NCI-H187 (cell line): Measurements from ENCODE around the gene SF1.

Experiments used
- DNase-seq, 2 experiments: peaks; one replicate each; lab custom pipeline; 2025; lab: John Stamatoyannopoulos, UW

SF1 gene

DNA sequence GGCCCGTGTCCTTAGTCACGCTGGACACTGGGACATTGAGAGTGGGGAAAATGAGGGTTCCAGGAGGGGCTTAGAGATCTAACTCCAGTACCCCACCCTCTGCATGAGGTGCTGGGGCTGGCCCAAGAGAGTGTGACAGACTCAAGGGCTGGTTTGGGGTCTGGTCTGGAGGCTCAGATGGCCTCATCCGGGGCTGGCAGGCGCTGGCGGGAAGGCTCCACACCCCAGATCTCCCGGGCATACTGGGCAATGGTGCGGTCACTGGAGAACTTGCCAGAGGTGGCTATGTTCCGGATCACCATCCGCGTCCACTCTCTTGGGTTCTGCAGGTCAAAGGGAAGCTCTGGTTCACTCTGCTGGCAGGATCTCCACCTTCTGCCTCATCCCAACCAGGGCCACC lies 31.9 kb downstream of the SF1 start:
- DNase-seq = no peak

- no peak for DNase-seq
Measured at GRCh38 chr11:64745521-64746328, 32.6 kb downstream of the SF1 start.

DNA sequence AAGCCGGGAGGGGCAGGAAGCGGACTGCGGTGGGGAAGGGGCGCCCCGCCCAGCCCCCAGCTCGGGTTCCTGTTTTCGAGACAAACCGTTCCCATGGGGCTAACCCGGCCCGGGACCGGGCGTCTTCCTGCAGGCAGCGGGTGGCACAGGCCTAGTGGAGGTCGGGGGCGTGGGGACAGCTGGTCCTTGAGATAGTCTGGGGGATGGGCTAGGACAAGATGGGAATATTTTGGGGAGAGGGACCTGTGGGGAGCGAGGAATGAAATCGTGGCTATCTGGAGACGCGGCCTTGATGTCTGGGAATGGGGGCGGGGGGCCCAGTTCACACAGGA lies 33.2 kb downstream of the SF1 start:
- no peak for DNase-seq

GRCh38 chr11:64744544-64745188 lies 33.7 kb downstream of the SF1 start:
- DNase-seq = no peak

GRCh38 chr11:64743591-64744543 lies 34.5 kb downstream of the SF1 start, which contains the start of gene RASGRP2:
TSS of gene RASGRP2 (minus strand) at chr11:64744142. CDS start at chr11:64742866, 1,276 bp downstream.
- no peak for DNase-seq

GRCh38 chr11:64742889-64743590 lies 35.3 kb downstream of the SF1 start:
- no peak for DNase-seq

DNA sequence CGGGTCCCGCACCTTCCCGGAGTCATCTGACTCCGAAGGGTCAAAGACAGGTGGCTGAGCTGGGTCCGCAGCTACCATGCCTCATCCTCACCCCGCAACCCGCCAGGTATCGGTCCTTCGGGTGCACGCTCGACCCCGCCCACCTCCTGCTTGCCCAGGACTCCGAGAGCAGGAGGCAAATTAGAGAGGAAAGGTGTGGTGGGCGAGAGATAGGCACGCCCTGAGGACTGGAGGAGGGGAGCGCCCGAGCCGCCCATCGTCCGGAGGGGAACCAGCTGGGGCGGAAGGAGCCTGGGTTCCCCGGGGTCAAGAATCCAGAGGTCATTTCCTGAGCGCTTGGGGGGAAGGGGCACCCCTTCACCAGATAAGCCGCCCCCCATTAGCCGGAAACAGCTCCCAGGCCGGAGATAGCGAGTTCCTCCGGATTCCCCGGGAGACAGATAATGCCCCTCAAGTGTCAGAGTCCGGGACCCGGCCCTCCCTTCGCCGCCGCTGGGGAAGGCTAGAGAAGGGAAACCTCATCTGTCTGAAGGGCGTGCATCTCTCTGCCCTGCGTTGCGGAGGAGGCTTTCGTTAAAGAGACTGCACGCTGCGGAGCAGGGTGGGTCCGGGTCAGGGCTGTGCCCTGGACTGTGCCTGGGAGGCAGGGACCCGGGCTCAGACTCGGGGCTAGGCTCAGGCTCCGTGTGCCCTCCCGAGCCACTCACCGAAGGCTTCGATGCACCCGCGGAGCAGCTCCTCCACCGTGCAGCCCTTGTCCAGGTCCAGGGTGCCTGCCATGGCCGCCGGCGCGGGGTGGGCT lies 36.1 kb downstream of the SF1 start:
- DNase-seq = no peak

GRCh38 chr11:64741375-64742086 lies 36.8 kb downstream of the SF1 start:
- DNase-seq = no peak

DNA sequence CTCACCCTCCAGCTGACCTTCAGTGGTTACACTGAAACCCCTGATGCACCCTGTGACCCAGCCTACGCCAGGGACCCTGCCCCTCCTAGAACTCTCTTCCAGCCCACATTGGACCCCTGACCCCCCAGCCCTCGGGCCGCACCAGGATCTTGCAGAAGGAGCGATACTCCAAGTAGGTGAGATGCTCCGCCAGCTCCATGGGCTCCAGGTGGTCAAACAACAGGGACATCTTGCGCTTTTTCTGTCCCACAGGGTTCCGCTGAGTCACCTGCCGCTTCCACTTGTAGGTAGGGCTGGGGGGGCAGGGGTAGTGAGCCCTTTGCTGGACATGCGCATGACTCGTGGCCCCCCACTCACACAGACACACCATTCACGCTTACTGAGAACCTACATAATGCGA lies 38.5 kb downstream of the SF1 start:
- DNase-seq = no peak

DNA sequence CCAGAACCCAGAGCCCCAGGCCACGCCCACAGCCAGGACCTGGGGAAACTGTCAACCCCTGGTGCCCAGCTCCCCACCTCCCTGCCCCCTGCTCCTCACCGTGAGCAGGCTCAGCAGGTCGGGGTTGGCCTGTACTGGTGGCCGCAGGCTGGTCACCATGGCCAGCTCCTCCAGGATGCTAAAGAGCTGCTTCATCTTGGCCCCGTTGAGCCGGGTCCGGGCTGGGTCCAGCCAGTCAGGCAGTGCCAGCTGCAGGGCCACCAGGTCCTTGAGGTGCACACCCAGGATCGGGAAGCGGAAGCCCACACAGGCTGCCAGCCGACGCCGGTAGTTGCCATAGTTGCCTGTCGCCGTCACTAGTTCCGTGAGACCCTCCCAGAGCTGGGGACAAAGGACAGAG lies 41.7 kb downstream of the SF1 start:
- DNase-seq = no peak

- DNase-seq = no peak
Measured at GRCh38 chr11:64735725-64736259, 42.5 kb downstream of the SF1 start.

DNA sequence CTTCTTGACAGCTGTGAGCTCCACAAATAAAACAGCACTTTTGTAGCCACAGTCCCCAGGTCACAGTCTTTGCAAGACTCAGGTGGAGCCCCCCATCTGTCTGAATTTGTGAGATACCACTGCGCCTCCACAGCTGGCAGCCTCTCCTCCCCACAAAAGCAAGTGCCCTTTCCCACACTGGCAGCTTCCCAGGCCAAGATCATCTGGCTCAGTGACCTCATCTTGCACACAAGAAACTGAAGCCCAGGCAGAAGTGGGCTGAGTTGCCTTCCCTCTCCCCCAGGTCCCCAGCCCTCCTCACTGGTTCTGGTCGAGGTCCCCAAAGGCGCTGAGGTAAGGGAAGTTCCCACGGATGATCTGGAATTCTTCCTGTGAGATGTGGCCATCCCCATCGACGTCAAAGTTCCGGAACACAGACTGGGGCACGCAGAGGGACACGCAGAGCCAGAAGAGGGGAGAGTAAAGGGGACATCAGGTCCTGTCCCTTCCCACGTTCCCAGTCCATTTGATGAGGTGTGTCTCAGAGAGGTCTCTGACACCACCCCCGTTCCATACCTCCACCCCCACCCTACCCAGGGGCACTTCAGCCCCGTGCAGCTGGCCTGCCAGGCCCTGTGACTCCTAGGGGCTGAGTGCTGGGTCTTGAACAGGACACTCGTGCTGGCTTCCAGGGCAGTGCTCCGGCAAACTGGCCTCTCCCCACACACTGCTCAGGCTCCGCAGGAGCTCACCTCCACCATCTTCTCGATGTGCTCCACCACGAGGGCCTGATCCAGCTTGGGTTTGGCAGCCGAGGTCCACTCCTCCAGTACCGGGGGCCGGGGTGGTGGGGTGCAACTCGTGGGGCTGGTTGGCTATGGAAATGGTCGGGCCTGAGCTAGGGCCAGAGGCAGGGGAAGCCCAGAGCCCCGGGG lies 43.3 kb downstream of the SF1 start:
- no peak for DNase-seq

- no peak for DNase-seq
Measured at GRCh38 chr11:64731601-64732000, 46.7 kb downstream of the SF1 start.

DNA sequence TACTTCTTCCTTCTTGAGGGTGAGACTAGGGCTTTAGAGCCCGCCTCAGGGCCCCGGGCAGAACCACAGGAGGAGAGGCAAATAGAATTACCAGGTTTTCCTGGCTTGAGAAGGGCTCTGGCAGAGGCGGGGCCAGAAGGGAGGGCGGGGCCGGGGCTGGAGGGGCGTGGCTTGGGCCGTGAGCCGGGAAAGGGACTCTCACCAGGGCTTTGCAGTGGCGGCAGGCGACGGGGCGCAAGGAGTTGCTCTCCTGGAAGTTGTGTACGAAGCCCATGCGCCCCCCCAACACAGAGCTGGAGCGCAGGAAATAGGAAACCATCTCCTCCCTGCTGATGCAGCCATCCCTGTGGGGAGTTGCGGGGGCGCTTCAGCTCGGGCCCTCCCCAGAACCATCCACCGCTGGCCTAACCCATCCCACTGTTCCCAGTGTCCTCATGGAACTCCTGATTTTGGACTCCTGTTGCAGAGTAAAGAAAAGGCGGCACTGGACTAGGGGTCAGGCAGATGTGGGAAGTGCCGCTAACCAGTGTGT lies 48.4 kb downstream of the SF1 start:
- peak in 1 of 2 experiments; percentile 7 for DNase-seq

DNA sequence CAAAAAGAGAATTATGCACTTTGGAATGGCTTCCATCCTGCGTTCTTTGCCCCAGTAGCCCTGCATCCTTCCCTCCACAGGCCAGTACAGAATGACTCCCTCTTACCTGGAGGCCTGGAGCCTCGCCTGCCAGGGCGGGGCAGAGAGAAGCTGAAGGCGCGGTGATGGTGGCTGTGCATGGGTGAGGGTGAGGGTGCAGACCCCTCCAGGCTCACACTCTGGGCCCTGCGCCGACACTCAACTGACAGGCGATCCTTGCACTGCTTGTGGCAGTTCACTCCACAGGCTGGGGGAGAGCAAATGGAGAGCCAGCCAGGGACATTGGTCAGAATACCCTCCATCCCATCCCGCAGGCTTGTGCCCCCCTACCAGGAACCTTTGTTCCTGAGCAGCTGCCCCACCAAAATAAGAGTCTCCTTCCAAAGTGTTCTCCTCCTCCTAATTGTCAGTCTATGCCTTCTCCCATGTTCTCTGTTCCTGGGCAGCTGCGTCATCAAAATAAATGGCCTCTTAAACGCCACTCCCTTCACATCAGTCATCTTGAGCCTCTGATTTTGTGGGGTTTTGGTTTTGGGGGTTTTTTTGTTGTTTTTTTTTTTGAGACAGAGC lies 49.5 kb downstream of the SF1 start:
- no peak for DNase-seq

- no peak for DNase-seq
Measured at GRCh38 chr11:64726867-64727530, 51.3 kb downstream of the SF1 start.

GRCh38 chr11:64726211-64726641 lies 52.1 kb downstream of the SF1 start:
- no peak for DNase-seq
